SJSA1 (cell line): Measurements from ENCODE around the gene JADE2. TPM values are rescaled to one million over a fixed set of nuclear protein-coding genes. Genes with fewer than 3 reads are reported as not detected.

Experiments
- total RNA-seq: library from RNA; depleted of rRNA; stranded (reverse); fragments of >200 nt; shearing (Covaris generic); gene quantifications from 2 replicates; pipeline ENCODE4 v1.2.3, GENCODE V29; 2014; rRNA removed

JADE2 gene
- total RNA-seq, 1 experiment from 2014 or later: 14.6 TPM

Other genes starting within 250 kb of the JADE2 start
- gene CDKL3, start 158.5 kb upstream of the JADE2 start, total RNA-seq: 0.13 and 0.34 TPM in 2 replicates
- gene UBE2B, start 154.1 kb upstream of the JADE2 start, total RNA-seq: 54.4 and 55.8 TPM in 2 replicates
- 65.1 and 106 TPM in 2 replicates for gene CDKN2AIPNL, start 113.8 kb upstream of the JADE2 start, total RNA-seq
- gene SAR1B, start 107.2 kb downstream of the JADE2 start, total RNA-seq: 115 and 121 TPM in 2 replicates
- gene SEC24A, start 123.1 kb downstream of the JADE2 start, total RNA-seq: 20.8 and 30.4 TPM in 2 replicates
- gene CAMLG, start 212.9 kb downstream of the JADE2 start, total RNA-seq: 29.3 and 34.2 TPM in 2 replicates
- gene DDX46, start 233.1 kb downstream of the JADE2 start, total RNA-seq: 48.7 and 53.6 TPM in 2 replicates